Activated naive CD8-positive, alpha-beta T cell treated with anti-CD3 and anti-CD28 coated beads for 36 hours (primary cell): ENCODE data around the gene ME3. TPM values are rescaled to one million over a fixed set of nuclear protein-coding genes. Genes with fewer than 3 reads are reported as not detected.

Experiments used
- DNase-seq: peaks from one replicate; pipeline ENCODE4 v3.0.0; 2021
- H3K27ac Mint-ChIP-seq: one replicate; pipeline ENCODE4 v1.8.0; 2022; ENCODE audit warnings: mild to moderate bottlenecking, moderate library complexity, mixed read lengths
- H3K27me3 Mint-ChIP-seq: one replicate; pipeline ENCODE4 v1.8.0; 2022; ENCODE audit warnings: mild to moderate bottlenecking, mixed read lengths
- H3K36me3 Mint-ChIP-seq: one replicate; pipeline ENCODE4 v1.8.0; 2021; ENCODE audit warnings: mild to moderate bottlenecking, mixed read lengths
- H3K4me1 Mint-ChIP-seq: one replicate; pipeline ENCODE4 v1.8.0; 2021; ENCODE audit warnings: mixed read lengths
- H3K4me3 Mint-ChIP-seq: one replicate; pipeline ENCODE4 v1.8.0; 2022; ENCODE audit warnings: mild to moderate bottlenecking, moderate library complexity, mixed read lengths
- H3K9me3 Mint-ChIP-seq: one replicate; pipeline ENCODE4 v1.8.0; 2022; ENCODE audit warnings: mixed read lengths
- total RNA-seq, 2 experiments: library from RNA; stranded (reverse); gene quantifications; one replicate each; pipeline ENCODE4 v1.2.3, GENCODE V29; 2021

ME3 gene
- total RNA-seq, 2 experiments from 2014 or later: 3.8 to 4.8 TPM

DNA sequence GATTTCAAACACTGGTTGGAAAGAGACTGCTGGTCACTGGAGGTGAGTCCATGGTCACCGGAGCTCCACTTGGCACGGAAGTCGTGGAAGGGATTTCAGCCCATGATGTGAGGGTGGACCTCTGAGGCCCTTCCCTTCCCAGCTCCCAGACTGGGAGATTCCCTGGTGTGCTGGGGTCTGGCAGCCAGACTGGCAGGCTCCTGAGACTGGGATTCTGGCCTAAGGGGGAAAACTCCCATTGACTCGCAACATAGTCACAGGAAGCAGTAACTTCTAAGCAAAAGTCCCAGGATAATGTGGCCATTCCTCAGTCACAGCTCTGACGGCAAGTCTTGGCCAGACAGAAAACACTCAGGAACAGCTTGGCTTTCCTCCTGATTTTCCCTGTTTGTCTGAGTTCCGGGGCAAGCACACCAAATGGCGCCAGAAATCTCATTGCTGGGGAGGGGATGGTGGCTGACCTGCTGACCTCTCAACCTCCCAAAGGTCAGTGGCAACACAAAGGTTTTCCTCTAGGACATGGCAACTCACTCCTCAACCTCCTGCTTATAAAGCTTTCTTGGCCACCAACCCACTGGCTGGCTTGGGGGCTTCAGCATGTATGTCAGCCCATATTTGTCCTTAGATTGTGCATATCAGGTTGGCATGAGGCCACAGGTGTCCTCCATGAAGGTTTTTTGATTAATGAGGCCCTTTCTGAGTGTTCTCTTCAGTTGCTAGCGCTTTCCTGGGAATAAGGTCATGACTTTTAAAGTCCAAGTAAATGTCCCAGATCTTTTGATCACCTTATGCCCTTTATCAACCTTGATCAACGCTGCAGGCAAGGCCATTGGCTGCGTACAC, 198.2 kb downstream of the ME3 start:
- Mint-ChIP-seq H3K4me1 (peaks cover 9% of the 10 kb centered on the region), H3K27ac (no peak overlapping the region), H3K4me3 (no peak overlapping the region), H3K27me3 (no peaks in the 10 kb centered on the region), H3K9me3 (no peaks in the 10 kb centered on the region), H3K36me3 (peaks cover 2% of the 10 kb centered on the region)
- DNase-seq: no peak

DNA sequence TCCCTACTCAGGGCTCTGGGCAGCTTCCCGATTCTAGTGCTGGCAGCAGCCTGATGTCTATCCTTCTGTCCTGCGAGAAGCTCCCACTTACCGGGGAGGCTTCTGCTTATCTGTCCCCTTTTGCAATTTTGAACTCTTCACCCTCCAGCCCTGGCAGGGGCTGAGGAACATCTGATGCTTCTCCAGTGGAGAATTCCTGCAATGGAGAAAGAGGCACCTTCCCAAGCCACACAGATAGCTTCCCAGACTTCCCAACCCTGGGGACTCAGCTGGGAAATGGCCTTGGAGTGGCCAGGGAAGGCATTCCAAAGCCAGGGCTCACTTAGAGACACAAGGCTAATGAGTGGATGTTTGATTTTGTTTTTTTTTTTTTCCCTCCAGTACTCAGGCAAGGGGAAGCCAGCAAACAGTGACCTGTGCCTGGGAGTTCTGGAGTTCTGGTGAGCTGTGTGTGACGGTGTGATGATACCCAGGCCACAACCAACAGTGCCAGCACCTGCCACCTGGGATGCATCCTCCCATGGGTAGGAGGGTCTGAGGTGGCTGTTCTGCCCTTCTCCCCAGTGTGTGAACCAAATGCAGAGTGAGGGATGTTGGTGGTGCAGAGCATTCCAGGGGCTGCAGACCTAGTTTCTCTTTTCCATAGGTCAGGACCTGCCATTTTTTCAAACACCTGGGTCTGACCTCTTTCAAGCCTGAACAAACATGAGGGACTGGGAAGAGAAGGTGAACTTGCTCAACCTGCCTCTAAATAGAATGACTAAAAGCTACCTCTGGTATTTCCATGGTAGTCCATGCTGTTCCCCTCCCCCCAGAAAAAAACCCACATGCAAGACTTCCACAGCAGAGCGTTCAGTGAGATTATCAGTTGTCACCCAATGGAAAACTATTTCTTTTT, 202.7 kb downstream of the ME3 start:
- Mint-ChIP-seq H3K36me3 (peaks cover 2% of the 10 kb centered on the region), H3K4me3 (no peak overlapping the region), H3K4me1 (peaks cover 9% of the 10 kb centered on the region), H3K27ac (peak overlapping the region; percentile 17), H3K27me3 (no peaks in the 10 kb centered on the region), H3K9me3 (no peaks in the 10 kb centered on the region)
- DNase-seq: no peak

DNA sequence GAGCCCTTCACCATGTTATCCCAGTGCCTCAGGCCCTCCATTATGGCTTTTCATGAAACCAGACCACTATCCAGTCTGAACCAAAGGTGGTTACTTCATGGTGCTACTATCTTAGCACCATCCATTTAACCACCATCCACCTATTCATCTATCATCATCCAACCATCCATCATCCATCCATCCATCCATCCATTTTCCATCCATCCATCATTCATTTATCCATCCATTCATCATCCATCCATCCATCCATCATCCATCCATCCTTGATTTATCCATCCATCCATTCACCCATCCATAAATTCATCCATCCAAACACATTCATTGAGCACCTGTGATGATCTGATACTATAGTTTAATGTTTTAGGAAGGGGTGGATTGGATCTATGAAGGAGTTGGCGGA, 204.2 kb downstream of the ME3 start:
- DNase-seq: no peak
- Mint-ChIP-seq H3K9me3 (no peaks in the 10 kb centered on the region), H3K4me1 (peaks cover 9% of the 10 kb centered on the region), H3K4me3 (no peak overlapping the region), H3K27me3 (no peaks in the 10 kb centered on the region), H3K36me3 (peaks cover 2% of the 10 kb centered on the region), H3K27ac (no peak overlapping the region)

DNA sequence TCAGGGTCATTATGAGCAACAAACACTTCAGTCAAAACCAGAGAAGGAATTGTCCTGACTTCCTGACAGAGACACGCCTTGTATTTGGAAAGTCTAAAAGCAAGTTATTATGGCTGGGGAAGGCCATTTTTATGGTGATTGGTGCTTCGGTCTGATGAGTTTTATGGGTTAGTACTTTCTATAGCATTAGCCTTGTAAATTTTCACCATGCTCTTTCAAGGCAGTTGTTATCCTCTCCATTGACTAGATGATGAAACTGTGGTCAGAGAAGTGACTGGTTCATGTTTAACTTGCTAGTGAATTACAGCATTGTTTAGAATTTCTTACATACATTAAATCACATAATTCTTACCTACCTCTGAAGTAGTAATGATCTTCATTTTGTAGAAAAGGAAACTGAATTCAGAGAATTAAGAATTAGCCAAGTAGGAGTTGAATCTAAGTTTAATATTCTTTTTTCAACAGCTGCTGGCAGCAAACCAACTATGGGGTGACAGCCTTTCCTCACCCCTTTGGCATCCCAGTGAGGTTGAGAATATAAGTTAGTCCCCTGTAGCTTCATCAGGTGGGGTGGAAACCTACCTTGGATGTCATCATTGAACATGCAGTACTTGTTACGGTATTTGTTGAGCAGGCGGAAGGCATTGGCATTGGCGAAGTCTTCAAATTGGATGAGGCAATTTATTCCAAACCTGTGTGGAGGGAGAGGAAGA, 207.8 kb downstream of the ME3 start:
- Mint-ChIP-seq H3K9me3 (no peaks in the 10 kb centered on the region), H3K4me3 (no peak overlapping the region), H3K36me3 (no peaks in the 10 kb centered on the region), H3K4me1 (peaks cover 10% of the 10 kb centered on the region), H3K27ac (no peak overlapping the region), H3K27me3 (no peaks in the 10 kb centered on the region)
- DNase-seq: no peak

DNA sequence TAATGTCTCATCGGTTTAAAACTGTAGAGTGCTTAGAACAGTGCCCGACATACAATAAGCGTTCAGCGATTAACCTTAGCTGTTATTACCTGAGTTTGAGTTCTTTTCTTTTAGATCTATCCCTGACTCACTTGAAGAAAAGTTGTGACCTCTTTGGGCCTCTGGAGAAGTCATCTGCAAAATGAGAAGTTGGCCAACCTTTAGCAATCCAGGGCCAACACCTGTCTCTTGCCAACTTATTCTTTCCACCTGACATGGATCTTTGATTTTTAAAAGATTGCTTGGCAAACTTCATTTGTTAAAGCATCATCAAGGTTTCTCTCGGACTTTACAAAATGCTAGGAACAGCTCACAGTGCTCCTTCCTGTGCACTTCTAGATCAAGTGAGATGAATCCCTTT, 208.5 kb downstream of the ME3 start:
- no peak for DNase-seq
- no peaks in the 10 kb centered on the region for H3K27me3 Mint-ChIP-seq
- peaks cover 10% of the 10 kb centered on the region for H3K4me1 Mint-ChIP-seq
- no peaks in the 10 kb centered on the region for H3K36me3 Mint-ChIP-seq
- no peak overlapping the region for H3K27ac Mint-ChIP-seq
- H3K9me3 Mint-ChIP-seq: no peaks in the 10 kb centered on the region
- no peak overlapping the region for H3K4me3 Mint-ChIP-seq

DNA sequence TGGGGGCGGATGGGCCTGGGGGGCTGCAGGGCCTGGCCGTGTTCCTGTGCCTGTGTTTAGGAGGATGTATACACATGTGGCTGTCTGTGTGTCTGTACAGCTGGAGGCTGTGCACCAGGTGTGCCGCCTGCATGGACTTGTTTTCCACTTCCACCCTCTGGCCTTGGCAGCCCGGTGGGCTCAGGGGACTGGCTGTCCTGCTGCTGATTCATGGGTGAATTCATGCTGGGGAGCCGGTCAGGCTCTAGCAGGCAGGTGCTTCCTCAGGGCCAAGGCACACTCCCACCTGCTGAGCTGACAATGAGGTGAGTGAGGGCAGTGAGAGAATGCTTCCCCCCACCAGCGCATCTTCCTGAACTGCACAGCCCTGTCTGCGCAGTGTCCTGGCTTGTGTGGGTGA, 209.3 kb downstream of the ME3 start:
- no peak overlapping the region for H3K27ac Mint-ChIP-seq
- H3K4me3 Mint-ChIP-seq: no peak overlapping the region
- no peaks in the 10 kb centered on the region for H3K9me3 Mint-ChIP-seq
- H3K27me3 Mint-ChIP-seq: no peaks in the 10 kb centered on the region
- peaks cover 10% of the 10 kb centered on the region for H3K4me1 Mint-ChIP-seq
- no peak for DNase-seq
- H3K36me3 Mint-ChIP-seq: no peaks in the 10 kb centered on the region

DNA sequence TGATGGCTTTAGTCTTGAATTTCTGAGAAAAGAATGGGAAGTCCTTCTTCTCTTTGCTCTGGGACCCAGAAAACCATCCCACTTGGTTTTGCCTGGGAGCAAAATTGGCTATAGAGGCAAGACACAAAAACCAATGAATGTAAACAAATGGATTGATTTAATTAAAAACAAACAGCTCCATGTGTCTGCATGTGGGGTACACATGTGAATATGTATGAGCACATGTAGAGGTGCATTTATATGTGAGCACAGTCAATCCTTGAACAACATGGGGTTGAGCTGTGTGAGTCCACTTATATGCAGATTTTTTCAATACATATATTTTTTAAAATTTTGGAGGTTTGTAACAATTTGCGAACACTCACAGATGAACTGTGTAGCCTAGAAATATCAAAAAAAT, 210.5 kb downstream of the ME3 start:
- Mint-ChIP-seq H3K27ac (no peak overlapping the region), H3K4me3 (no peak overlapping the region), H3K36me3 (no peaks in the 10 kb centered on the region), H3K4me1 (peaks cover 10% of the 10 kb centered on the region), H3K27me3 (no peaks in the 10 kb centered on the region), H3K9me3 (no peaks in the 10 kb centered on the region)
- no peak for DNase-seq

DNA sequence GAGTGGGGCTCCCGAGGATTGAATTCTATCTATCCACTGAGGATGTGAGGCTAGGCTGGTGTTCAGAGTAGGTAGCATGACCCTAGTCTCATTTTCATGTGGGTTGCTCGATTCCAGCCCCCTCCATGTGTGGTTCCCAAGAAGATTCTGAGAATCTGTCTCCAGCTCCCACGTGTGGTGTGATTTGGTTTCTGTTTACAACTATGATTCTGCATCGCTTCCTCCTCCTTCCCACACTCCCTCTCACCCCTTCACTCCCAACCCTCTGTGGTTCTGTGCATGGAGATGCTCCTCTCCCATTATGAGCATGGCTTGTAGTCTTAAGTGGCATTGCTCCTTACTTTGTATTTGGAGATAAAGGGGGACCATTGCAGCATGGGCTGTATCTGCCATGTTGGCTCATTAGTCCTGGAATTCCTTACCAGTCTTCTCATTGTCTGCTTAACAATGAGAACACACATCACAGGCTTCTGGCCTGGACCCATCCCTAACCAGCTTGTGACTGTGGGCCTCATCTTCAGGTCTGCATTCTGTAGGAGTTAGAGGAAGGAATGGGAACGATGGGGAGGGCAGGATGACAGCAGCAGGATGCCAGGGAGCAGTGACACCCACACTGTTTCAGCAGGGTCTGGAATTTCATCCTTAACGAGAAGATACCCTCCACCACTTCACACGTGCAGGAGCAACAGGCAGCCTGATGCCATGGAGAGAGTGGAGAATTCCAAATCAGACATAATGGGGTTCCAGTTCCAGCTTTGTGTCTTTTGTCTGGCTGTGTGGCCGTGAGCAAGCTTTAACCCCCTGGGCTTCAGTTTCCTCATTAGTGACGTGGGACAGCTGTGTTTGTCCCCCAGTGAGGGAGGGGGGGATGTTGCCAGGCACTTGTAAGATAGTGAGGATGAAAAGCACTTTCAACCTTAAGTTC, 211.7 kb downstream of the ME3 start:
- Mint-ChIP-seq H3K4me3 (no peak overlapping the region), H3K27me3 (no peaks in the 10 kb centered on the region), H3K36me3 (peaks cover 2% of the 10 kb centered on the region), H3K9me3 (no peaks in the 10 kb centered on the region), H3K4me1 (peaks cover 18% of the 10 kb centered on the region), H3K27ac (no peak overlapping the region)
- DNase-seq: no peak

DNA sequence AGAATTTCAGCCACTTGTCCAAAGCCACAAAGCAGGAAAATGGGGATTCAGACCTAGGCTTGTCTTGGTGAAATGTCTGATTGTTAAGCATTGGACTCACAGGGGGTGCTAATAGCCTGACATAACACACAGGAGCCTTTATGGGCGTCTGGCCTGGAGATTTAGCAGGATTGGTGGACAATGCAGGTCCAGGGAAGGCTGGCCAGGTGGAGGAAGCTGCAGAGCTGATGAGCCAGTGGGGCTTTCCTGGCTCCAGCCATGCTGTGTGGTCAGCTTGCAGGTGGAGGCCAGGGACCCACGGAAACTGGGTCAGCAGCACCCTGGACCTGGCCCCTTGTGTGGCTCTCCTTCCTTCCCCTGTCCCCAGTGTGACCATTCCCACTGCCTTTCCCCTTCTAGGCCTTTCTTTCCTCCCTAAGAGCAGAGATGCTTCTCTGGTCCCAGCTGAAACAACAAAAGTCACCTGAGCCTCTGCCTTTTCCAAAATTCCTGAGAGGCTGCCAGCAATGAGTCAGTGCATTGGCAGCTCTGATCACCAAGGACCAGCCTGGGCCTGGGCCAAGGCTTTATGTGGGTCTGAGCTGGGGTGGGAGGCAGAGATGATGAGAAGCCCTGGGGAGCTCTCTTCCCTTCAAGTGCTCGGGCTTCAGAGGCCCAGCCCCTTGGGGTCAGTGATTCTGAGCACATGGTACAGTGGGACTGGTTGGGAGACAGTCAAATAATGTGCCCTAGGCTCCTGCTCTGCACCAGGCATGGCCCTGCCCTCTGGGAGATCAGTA, 212.5 kb downstream of the ME3 start:
- H3K36me3 Mint-ChIP-seq: peaks cover 2% of the 10 kb centered on the region
- H3K4me1 Mint-ChIP-seq: peaks cover 21% of the 10 kb centered on the region
- no peak overlapping the region for H3K4me3 Mint-ChIP-seq
- H3K27ac Mint-ChIP-seq: no peak overlapping the region
- H3K9me3 Mint-ChIP-seq: no peaks in the 10 kb centered on the region
- H3K27me3 Mint-ChIP-seq: no peaks in the 10 kb centered on the region
- no peak for DNase-seq

DNA sequence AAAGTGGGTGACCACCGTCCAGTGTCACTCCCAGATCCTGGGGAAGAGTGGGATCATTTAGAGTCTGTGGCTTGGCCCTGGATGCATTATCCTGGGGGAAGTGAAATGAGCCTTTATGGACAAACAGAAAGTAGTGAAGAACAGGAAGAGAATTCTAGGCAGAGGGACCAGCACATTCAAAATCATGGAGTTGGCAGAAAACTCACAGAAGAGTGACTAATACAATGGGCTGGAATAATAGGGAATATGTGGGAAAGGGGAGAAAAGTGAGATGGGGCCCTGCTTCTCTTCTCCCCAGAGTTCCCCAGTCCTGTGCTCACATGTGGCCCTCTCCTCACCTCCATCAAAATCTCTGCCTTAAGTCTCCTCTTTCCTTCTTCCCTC, 213.4 kb downstream of the ME3 start:
- Mint-ChIP-seq H3K27ac (no peak overlapping the region), H3K9me3 (no peaks in the 10 kb centered on the region), H3K4me1 (peaks cover 22% of the 10 kb centered on the region), H3K4me3 (no peak overlapping the region), H3K36me3 (peaks cover 2% of the 10 kb centered on the region), H3K27me3 (no peaks in the 10 kb centered on the region)
- no peak for DNase-seq

DNA sequence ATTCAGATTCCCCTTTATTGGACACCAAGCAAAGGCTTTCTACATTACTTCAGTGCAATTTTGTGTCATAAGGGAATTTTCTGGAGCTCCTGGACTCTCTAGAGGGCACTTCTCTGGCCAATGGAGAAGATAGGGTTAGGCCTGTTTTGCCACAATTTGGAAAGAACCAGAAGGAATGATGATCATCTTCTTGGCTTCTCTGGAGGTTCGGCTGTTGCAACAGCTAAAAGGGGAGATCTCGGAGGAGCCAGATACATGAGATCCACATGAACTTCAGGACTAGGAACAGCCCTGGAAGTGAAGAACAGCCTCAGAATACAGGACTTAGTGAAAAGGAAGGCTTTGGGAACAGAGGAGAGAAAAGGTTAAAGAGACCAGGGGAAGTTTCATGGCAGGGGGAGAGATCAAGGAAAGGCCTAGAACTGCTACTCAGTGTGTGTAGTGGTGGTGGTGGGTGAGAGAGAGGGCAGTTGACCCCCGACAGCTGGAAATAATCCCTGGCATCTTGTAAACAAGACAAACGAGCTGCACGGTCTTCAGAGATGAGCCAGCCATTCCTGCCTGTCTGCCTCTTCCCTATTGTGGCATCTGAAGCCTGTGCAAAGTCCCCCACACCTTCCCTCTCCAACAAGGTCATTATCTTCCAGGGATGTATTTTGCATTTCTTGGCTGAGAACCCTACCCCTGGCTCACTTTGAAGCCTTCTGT, 214.0 kb downstream of the ME3 start:
- Mint-ChIP-seq H3K27ac (no peak overlapping the region), H3K36me3 (peaks cover 2% of the 10 kb centered on the region), H3K4me1 (peaks cover 24% of the 10 kb centered on the region), H3K4me3 (no peak overlapping the region), H3K27me3 (no peaks in the 10 kb centered on the region), H3K9me3 (no peaks in the 10 kb centered on the region)
- no peak for DNase-seq

DNA sequence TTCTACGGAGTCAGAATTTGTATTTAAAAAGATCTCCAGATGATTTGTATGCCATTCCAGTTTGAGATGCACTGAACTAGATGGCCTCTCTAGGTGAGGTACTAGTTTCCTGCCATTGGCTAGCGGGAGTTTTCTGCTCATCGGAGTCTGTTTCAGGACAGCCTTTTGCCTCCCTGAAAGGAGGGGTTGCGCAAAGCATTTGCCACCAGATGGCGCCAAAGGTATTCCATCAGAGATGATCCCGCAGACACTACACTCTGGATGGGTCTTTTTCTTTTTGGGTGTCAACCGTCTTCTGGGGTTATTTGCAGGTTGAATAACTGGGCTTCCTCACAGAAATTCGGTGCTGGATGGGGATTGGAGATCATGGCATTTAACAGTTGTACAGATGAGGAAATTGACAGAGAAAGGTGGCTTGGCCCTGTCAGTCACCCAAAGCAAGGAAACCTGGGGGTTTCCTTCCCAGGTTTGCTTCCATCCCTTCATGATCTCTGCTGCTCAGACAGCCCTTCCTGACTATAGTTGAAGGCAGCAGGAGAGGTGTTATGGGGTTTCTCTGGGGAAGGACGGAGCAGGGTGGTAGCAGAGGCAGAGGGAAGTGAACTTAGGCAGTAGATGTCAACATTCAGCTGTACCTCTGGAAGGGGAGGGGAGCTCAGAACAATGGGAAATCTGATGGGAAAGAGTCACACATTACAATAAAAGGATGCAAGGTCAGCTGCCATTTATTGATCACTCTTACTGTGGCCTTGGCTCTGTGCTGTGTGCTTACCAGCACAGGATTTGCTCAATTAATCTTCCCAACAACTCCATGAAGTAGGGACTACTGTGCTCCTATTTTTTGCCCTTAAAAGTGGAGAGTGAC, 216.1 kb downstream of the ME3 start:
- DNase-seq: peak; percentile 71
- H3K27me3 Mint-ChIP-seq: no peaks in the 10 kb centered on the region
- H3K4me3 Mint-ChIP-seq: no peak overlapping the region
- no peaks in the 10 kb centered on the region for H3K9me3 Mint-ChIP-seq
- peak overlapping the region; percentile 52 for H3K27ac Mint-ChIP-seq
- peaks cover 24% of the 10 kb centered on the region for H3K4me1 Mint-ChIP-seq
- H3K36me3 Mint-ChIP-seq: peaks cover 2% of the 10 kb centered on the region
